LNCAP (cell line): ENCODE results near the gene ETS1.

Experiments
- CTCF ChIP-seq: fragments of 450-650 bp; IDR thresholded peaks from 2 replicates; pipeline ENCODE4 v1.5.1; 2017; ENCODE audit warnings: mild to moderate bottlenecking

Gene ETS1

GRCh38 chr11:128484172-128484571 is 103.2 kb downstream of the ETS1 start:
- TF ChIP-seq CTCF = peak; percentile 41

GRCh38 chr11:128483211-128483788 is 104.1 kb downstream of the ETS1 start:
- no peak for TF ChIP-seq CTCF

- TF ChIP-seq CTCF = no peak
Observed at GRCh38 chr11:128482512-128483191, 104.7 kb downstream of the ETS1 start.

GRCh38 chr11:128482092-128482491 is 105.3 kb downstream of the ETS1 start:
- TF ChIP-seq CTCF = no peak

GRCh38 chr11:128481135-128481534 is 106.2 kb downstream of the ETS1 start:
- no peak for TF ChIP-seq CTCF

- no peak for TF ChIP-seq CTCF
Observed at GRCh38 chr11:128480665-128481064, 106.7 kb downstream of the ETS1 start.

GRCh38 chr11:128480066-128480465 is 107.3 kb downstream of the ETS1 start:
- no peak for TF ChIP-seq CTCF
